CD14-positive monocyte (primary cell): Measurements from ENCODE around the gene TSPEAR. TPM values are rescaled to one million over a fixed set of nuclear protein-coding genes. Genes with fewer than 3 reads are reported as not detected.
"Not testable (repeated sequence)": the region's sequence is repeated elsewhere in the genome, so short reads cannot be mapped to it uniquely, and the experiment has no call there.

Source experiments
- DNase-seq, 3 donors: peaks; one replicate each; pipeline ENCODE4 v3.0.0-alpha.2; 2011 to 2022
- H2AFZ ChIP-seq: 2 replicates; pipeline ENCODE4 v1.6.0; 2012; ENCODE audit warnings: mild to moderate bottlenecking, low read depth, low read length, inconsistent platforms; ENCODE audit not compliant: insufficient read depth, poor library complexity, severe bottlenecking
- H3K27ac ChIP-seq, 2 donors: 1 replicate in 1 of 2; 2 replicates in 1 of 2; pipeline ENCODE4 v1.5.1; 2012 to 2013; ENCODE audit warnings: low read length in 2 of 2, control low read depth in 1 of 2, inconsistent platforms in 1 of 2, low read depth in 1 of 2, mild to moderate bottlenecking in 1 of 2
- H3K27me3 ChIP-seq, 2 donors: one replicate each; pipeline versions ENCODE4 v1.6.0 to v1.6.1; 2011 to 2013; ENCODE audit warnings: low read length in 2 of 2; ENCODE audit not compliant: control insufficient read depth in 2 of 2, insufficient read depth in 2 of 2
- H3K36me3 ChIP-seq, 2 donors: replicated peaks in 1 of 2; 1 replicate in 1 of 2; 2 replicates in 1 of 2; pipeline versions ENCODE4 v1.5.1 to v1.6.1; 2012 to 2013; ENCODE audit warnings: low read length in 2 of 2, control low read depth in 1 of 2, inconsistent platforms in 1 of 2, mild to moderate bottlenecking in 1 of 2; ENCODE audit not compliant: insufficient read depth in 2 of 2, control insufficient read depth in 1 of 2
- H3K4me1 ChIP-seq, 2 donors: 1 replicate in 1 of 2; 2 replicates in 1 of 2; pipeline versions ENCODE4 v1.5.1 to v1.6.1; 2012 to 2013; ENCODE audit warnings: low read length in 2 of 2, control low read depth in 1 of 2, inconsistent platforms in 1 of 2, mild to moderate bottlenecking in 1 of 2, moderate library complexity in 1 of 2; ENCODE audit not compliant: insufficient read depth in 2 of 2, control insufficient read depth in 1 of 2
- H3K4me2 ChIP-seq: replicated peaks from 2 replicates; pipeline ENCODE3; 2012; ENCODE audit warnings: low read length, moderate library complexity, mild to moderate bottlenecking; ENCODE audit not compliant: poor library complexity, severe bottlenecking; ENCODE audit errors: extremely low read depth
- H3K4me3 ChIP-seq, 3 experiments: fragments of 200-600 bp in 1 of 3; sonication (generic) in 1 of 3; replicated peaks in 1 of 3; 1 replicate in 2 of 3; 2 replicates in 1 of 3; pipeline ENCODE4 v1.5.1; 2011 to 2013; ENCODE audit warnings: low read length in 3 of 3, mild to moderate bottlenecking in 3 of 3, control low read depth in 2 of 3, low read depth in 2 of 3, inconsistent platforms in 1 of 3, moderate library complexity in 1 of 3
- H3K79me2 ChIP-seq: 2 replicates; pipeline ENCODE4 v1.6.0; 2012; ENCODE audit warnings: mild to moderate bottlenecking, control low read depth, inconsistent platforms, low read length, moderate library complexity; ENCODE audit not compliant: insufficient read depth
- H3K9ac ChIP-seq: 2 replicates; pipeline ENCODE4 v1.6.0; 2017; ENCODE audit warnings: low read length, mild to moderate bottlenecking; ENCODE audit not compliant: insufficient read depth, poor library complexity, severe bottlenecking
- H3K9me3 ChIP-seq, 2 donors: replicated peaks in 1 of 2; 1 replicate in 1 of 2; 2 replicates in 1 of 2; pipeline versions ENCODE4 v1.5.1 to v1.6.1; 2012 to 2013; ENCODE audit warnings: low read length in 2 of 2, control low read depth in 1 of 2; ENCODE audit not compliant: control insufficient read depth in 1 of 2, insufficient read depth in 1 of 2
- H4K20me1 ChIP-seq: 2 replicates; pipeline ENCODE4 v1.6.0; 2012; ENCODE audit warnings: mild to moderate bottlenecking, low read length, control low read depth, moderate library complexity; ENCODE audit not compliant: insufficient read depth
- H3K27ac Mint-ChIP-seq, 7 donors: one replicate each; pipeline ENCODE4 v1.8.0; 2020; ENCODE audit warnings: mild to moderate bottlenecking in 7 of 7, mixed read lengths in 7 of 7, moderate library complexity in 6 of 7, inconsistent platforms in 2 of 7
- H3K27me3 Mint-ChIP-seq, 3 donors: one replicate each; pipeline ENCODE4 v1.8.0; 2021 to 2022; ENCODE audit warnings: low read depth in 3 of 3, mild to moderate bottlenecking in 3 of 3, mixed read lengths in 3 of 3, moderate library complexity in 3 of 3, inconsistent platforms in 1 of 3
- H3K36me3 Mint-ChIP-seq, 2 donors: one replicate each; pipeline ENCODE4 v1.8.0; 2020; ENCODE audit warnings: mixed read lengths in 2 of 2, inconsistent platforms in 1 of 2, mild to moderate bottlenecking in 1 of 2
- H3K4me1 Mint-ChIP-seq: one replicate; pipeline ENCODE4 v1.8.0; 2020; ENCODE audit warnings: mild to moderate bottlenecking, mixed read lengths
- H3K4me3 Mint-ChIP-seq, 2 donors: one replicate each; pipeline ENCODE4 v1.8.0; 2020; ENCODE audit warnings: mild to moderate bottlenecking in 2 of 2, mixed read lengths in 2 of 2, moderate library complexity in 1 of 2
- H3K9me3 Mint-ChIP-seq, 7 donors: one replicate each; pipeline ENCODE4 v1.8.0; 2020 to 2022; ENCODE audit warnings: mixed read lengths in 7 of 7, mild to moderate bottlenecking in 6 of 7, moderate library complexity in 6 of 7, inconsistent platforms in 2 of 7
- CTCF ChIP-seq: fragments of 200-600 bp; IDR thresholded peaks from one replicate; pipeline ENCODE4 v1.8.0; 2022; ENCODE audit warnings: antibody characterized with exemption, mild to moderate bottlenecking
- WGBS: methylation state at CpG from one replicate; pipeline ENCODE4 v1.1.5; 2013; ENCODE audit warnings: missing lambda C conversion rate; ENCODE audit not compliant: insufficient coverage; 5-methylcytosine and 5-hydroxymethylcytosine counted together
- intact Hi-C, 2 donors: fragments of 100-400 bp; cut with micrococcal nuclease; formaldehyde crosslinking; loops; one replicate each; pipeline versions ENCODE4 v1.15.0 to v1.15.1; 2023
- polyA plus RNA-seq, 3 donors: library from polyadenylated mRNA; depleted of rRNA in 1 of 3; unstranded in 2 of 3; stranded (reverse) in 1 of 3; fragments of 300-500 nt in 2 of 3; fragments of >200 nt in 1 of 3; fragmentation: Illumina TruSeq in 2 of 3; gene quantifications; 1 replicate in 2 of 3; 2 replicates in 1 of 3; pipeline ENCODE4 v1.2.3, GENCODE V29; 2012 to 2021

Gene TSPEAR
- polyA plus RNA-seq, 3 donors = not detected

GRCh38 chr21:44697811-44698734, 13.3 kb downstream of the TSPEAR start:
- intact Hi-C loops = no loop called here
- no peak for DNase-seq
- Histone ChIP-seq H3K79me2 (no peaks in the 10 kb centered on the region), H3K4me2 (no peak overlapping the region), H3K27ac (no peak overlapping the region), H3K4me3 (no peak overlapping the region), H2AFZ (no peak overlapping the region), H4K20me1 (no peaks in the 10 kb centered on the region), H3K4me1 (no peaks in the 10 kb centered on the region), H3K9ac (no peak overlapping the region), H3K36me3 (no peaks in the 10 kb centered on the region), H3K27me3 (peaks cover 0 to 44% of the 10 kb centered on the region in 2 donors), H3K9me3 (peaks cover 0 to 6% of the 10 kb centered on the region in 2 donors)
- Mint-ChIP-seq H3K27ac (no peak overlapping the region), H3K9me3 (peaks cover 3 to 9% (median 6%) of the 10 kb centered on the region in 7 donors), H3K27me3 (peaks cover 54 to 86% (median 59%) of the 10 kb centered on the region in 3 donors), H3K4me1 (no peaks in the 10 kb centered on the region), H3K36me3 (no peaks in the 10 kb centered on the region), H3K4me3 (peak overlapping the region in 1 of 2 donors; percentile 74)
- 38% methylated on average over 29 of the region's 35 CpGs for WGBS
- no peak for TF ChIP-seq CTCF

GRCh38 chr21:44697172-44697810, 14.1 kb downstream of the TSPEAR start, which contains the start of gene KRTAP10-12:
Gene KRTAP10-12 (plus strand): TSS chr21:44697172. CDS start chr21:44697202, 30 bp downstream.
- H3K4me3 Mint-ChIP-seq = peak within 1 kb of the TSS in 1 of 2 donors; percentile 74
- H3K4me1 Mint-ChIP-seq, H3K79me2 ChIP-seq, H4K20me1 ChIP-seq, H3K4me1 ChIP-seq, H2AFZ ChIP-seq, H3K27ac ChIP-seq, intact Hi-C loops, H3K36me3 Mint-ChIP-seq, H3K36me3 ChIP-seq, H3K4me3 ChIP-seq, DNase-seq, H3K9ac ChIP-seq, H3K4me2 ChIP-seq: not testable (repeated sequence)
- WGBS = 61% methylated on average over 9 of the region's 21 CpGs
- peaks cover 0 to 14% of the 10 kb centered on the region in 2 donors for H3K9me3 ChIP-seq
- H3K27ac Mint-ChIP-seq = peak within 1 kb of the TSS in 1 of 7 donors; percentile 2
- H3K9me3 Mint-ChIP-seq = peaks cover 6 to 17% (median 12%) of the 10 kb centered on the region in 7 donors
- H3K27me3 ChIP-seq = peaks cover 0 to 42% of the 10 kb centered on the region in 2 donors
- H3K27me3 Mint-ChIP-seq = peaks cover 47 to 80% (median 52%) of the 10 kb centered on the region in 3 donors
